ENCODE measurements around the gene MRPS18A. TPM values are rescaled to one million over a fixed set of nuclear protein-coding genes. Genes with fewer than 3 reads are reported as not detected.
A peak's percentile ranks its signal among the peaks of the same experiment; 100 is the strongest.

MRPS18A gene
- total RNA-seq, 4 donors from 2014 or later, result 161 to 171 (median 168) TPM

DNA sequence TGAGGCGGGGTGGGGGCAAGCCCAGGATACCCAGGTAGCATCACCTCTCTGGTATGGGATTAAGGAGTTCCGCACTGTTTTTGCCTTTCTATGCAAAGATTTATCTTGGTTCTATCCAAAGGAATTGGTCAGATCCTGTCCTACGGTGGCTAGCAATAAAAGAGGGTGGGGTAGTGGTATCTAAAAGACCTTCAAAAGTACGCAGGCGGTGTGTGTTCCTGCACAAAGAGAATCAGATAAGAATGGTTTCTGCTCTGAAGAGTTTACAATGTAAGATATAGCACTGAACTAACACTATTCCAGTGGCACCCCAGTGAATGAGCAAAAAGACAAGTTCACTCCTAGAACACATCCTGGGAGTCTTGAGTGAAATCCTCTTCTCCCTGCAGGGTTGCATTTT lies 6.3 kb downstream of the MRPS18A start:
- Histone ChIP-seq H3K4me1 (peaks cover 91 to 95% of the 10 kb centered on the region in 2 donors), H3K9me3 (no peaks in the 10 kb centered on the region), H3K27ac (peak overlapping the region; percentile 95 to 97 (median 96)), H3K27me3 (no peaks in the 10 kb centered on the region), H3K36me3 (no peaks in the 10 kb centered on the region), H3K4me3 (no peak overlapping the region)
- in situ Hi-C loops (cut with MboI; ENCODE audit: low sequenced_read_pairs in 4 of 4) (no loop called here), intact Hi-C loops (cut with DNase I; ENCODE audit: low total_unique reads) (no loop called here)
- DNase-seq, result no peak
- no peak for ATAC-seq
- TF ChIP-seq CTCF (IDR thresholded peaks at IDR 0.05 in 4 of 5, conservative IDR thresholded peaks at IDR 0.05 in 1 of 5) (no peak), POLR2A (IDR thresholded peaks at IDR 0.05) (no peak)

DNA sequence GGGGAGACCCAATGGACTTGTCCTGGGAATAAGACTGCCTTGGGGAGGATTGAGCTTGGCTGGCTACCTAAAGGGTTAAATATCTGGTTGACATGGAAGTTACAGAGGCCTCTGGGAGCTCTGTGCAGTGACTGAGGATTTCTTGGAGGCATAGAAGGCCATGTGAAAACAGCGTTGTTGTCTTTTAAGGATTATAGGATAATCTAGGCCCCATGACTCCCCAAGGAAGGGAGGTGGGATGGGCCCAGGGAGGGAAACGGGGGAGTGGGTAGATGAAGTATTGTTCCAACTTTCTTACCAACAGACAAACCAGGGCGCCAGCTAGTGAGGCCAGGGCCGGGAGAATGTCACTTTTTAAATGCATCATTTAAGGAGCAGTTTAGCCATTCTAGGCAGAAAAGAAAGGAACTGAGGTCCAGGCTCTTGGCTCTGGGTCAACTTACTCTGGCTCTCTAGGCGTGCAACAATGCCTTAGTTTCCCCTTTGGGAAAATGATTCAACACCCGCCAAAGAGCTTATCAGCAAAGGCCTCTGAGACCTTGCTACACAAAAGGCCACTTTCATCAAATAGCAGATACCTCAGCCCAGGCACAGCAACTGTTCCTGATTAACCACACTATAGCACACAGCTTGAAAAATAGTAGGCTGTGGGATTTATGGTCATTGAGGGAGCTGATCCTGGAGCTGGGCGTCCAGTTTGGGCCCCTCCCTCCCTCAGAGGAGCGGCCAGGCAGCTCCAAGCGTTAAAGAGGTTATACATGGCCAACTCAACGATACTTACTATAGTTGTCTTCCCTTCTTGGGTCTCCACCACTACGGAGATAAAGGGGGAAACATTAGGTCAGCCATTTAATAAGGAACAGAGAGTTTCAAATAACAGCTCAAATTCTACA lies 7.0 kb downstream of the MRPS18A start:
- H3K27ac ChIP-seq, result peak overlapping the region; percentile 95 to 97 (median 96)

GRCh38 chr6:43679057-43679456 lies 8.5 kb downstream of the MRPS18A start:
- intact Hi-C loops (cut with DNase I; ENCODE audit: low total_unique reads) (no loop called here), in situ Hi-C loops (cut with MboI; ENCODE audit: low sequenced_read_pairs in 4 of 4) (no loop called here)
- peak in 1 of 2 donors; percentile 6 for ATAC-seq
- H3K27me3 ChIP-seq, result no peaks in the 10 kb centered on the region
- peaks cover 0 to 17% of the 10 kb centered on the region in 2 donors for H3K36me3 ChIP-seq
- H3K27ac ChIP-seq, result peak overlapping the region; percentile 95 to 97 (median 96)
- peak overlapping the region in 2 of 4 donors; percentile 1 to 42 for H3K4me3 ChIP-seq
- H3K9me3 ChIP-seq, result no peaks in the 10 kb centered on the region
- DNase-seq, result peak in 1 of 2 donors; percentile 35
- TF ChIP-seq POLR2A (IDR thresholded peaks at IDR 0.05) (no peak), CTCF (IDR thresholded peaks at IDR 0.05 in 4 of 5, conservative IDR thresholded peaks at IDR 0.05 in 1 of 5) (no peak)
- H3K4me1 ChIP-seq, result peaks cover 90 to 97% of the 10 kb centered on the region in 2 donors

More for the DNA sequence above, 7.0 kb downstream of the MRPS18A start:
- ATAC-seq (no peak), DNase-seq (no peak)
- no peaks in the 10 kb centered on the region for H3K9me3 ChIP-seq
- H3K4me3 ChIP-seq, result no peak overlapping the region
- no peaks in the 10 kb centered on the region for H3K27me3 ChIP-seq
- TF ChIP-seq CTCF (IDR thresholded peaks at IDR 0.05 in 4 of 5, conservative IDR thresholded peaks at IDR 0.05 in 1 of 5), result no peak
- no peak for TF ChIP-seq POLR2A (IDR thresholded peaks at IDR 0.05)
- intact Hi-C loops (cut with DNase I; ENCODE audit: low total_unique reads) (no loop called here), in situ Hi-C loops (cut with MboI; ENCODE audit: low sequenced_read_pairs in 4 of 4) (no loop called here)
- peaks cover 0 to 3% of the 10 kb centered on the region in 2 donors for H3K36me3 ChIP-seq
- H3K4me1 ChIP-seq, result peaks cover 91 to 95% of the 10 kb centered on the region in 2 donors

- ATAC-seq, result peak; percentile 76 to 79
- peak; percentile 88 to 94 for DNase-seq
- peaks cover 90 to 97% of the 10 kb centered on the region in 2 donors for H3K4me1 ChIP-seq
- H3K27ac ChIP-seq, result peak overlapping the region; percentile 95 to 97 (median 96)
- peaks cover 0 to 21% of the 10 kb centered on the region in 2 donors for H3K36me3 ChIP-seq
- intact Hi-C loops (cut with DNase I; ENCODE audit: low total_unique reads) (no loop called here), in situ Hi-C loops (cut with MboI; ENCODE audit: low sequenced_read_pairs in 4 of 4) (no loop called here)
- no peaks in the 10 kb centered on the region for H3K9me3 ChIP-seq
- H3K4me3 ChIP-seq, result peak overlapping the region in 3 of 4 donors; percentile 1 to 42 (median 21)
- peak in 2 of 5 experiments; percentile 17 to 20 for TF ChIP-seq CTCF (IDR thresholded peaks at IDR 0.05 in 4 of 5, conservative IDR thresholded peaks at IDR 0.05 in 1 of 5)
- TF ChIP-seq POLR2A (IDR thresholded peaks at IDR 0.05), result peak; percentile 79 to 92
- H3K27me3 ChIP-seq, result no peaks in the 10 kb centered on the region
Measured at GRCh38 chr6:43678341-43678740, 9.2 kb downstream of the MRPS18A start.
